Suppressor macrophage treated with lipopolysaccharide for 4 hours (primary cell): ENCODE results near the gene DHODH.
"Not testable (repeated sequence)": the region's sequence is repeated elsewhere in the genome, so short reads cannot be mapped to it uniquely, and the experiment has no call there.

ENCODE experiments used
- DNase-seq: peaks from one replicate; pipeline ENCODE4 v3.0.0-alpha.2; 2020

DHODH gene

GRCh38 chr16:72008424-72009216 lies at the start of gene DHODH:
Gene DHODH, plus strand, starts transcription at chr16:72008744. Its CDS starts 21 bp downstream, at chr16:72008765.
- peak; percentile 99 for DNase-seq

GRCh38 chr16:71961066-71962039 lies 47.2 kb upstream of the DHODH start:
- peak; percentile 88 for DNase-seq

DNA sequence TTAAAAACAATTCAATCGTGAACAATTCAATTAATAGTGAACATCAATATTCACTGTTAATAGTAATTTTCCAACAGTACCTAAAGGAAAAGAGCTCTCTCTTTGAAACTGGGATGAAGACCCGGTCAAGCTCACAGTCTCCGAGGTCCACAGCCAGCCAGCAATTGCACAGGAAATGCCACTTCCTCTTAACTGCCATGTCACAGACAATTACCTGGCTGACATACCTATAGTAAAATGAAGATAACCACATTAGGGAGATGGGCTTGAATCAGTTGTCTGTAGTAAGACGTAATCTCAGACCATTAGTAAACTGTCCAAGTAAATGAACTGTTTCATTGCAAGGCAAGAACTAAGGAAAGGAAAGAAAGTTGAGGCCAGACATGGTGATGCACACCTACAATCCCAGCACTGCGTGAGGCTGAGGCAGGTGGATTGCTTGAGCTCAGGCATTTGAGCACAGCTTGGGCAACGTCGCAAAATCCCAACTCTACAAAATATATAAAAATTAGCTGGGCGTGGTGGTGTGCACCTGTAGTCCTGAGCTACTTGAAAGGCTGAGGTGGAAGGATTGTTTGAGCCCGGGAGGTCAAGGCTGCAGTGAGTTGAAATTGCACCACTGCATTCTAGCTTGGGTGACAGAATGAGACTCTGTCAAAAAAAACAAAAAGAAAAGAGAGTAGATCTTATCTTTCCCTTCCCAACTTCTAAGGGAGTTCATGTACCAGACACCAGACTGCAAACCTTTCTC lies 45.2 kb upstream of the DHODH start:
- DNase-seq: no peak

- DNase-seq: no peak
These were observed 43.3 kb upstream of the DHODH start for GRCh38 chr16:71965223-71965622.

DNA sequence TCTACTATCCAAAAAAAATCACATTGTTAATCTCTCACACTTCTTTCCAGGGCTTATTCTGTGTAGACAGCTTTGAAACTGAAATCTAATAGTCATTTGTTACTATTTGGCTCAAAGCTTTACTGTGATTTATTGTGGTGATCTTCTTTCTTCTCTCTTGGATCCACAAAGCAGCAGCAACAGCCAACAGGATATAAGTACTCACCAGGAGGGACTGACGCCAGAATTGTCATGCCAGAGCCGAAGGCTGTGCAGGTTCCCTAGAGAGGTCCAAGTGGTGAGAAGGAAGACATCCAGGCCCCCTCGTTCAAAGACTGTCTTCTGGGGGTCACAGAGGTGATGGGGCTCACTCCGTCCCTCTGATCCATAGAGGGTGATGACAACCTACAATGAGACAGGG lies 41.6 kb upstream of the DHODH start:
- no peak for DNase-seq

DNA sequence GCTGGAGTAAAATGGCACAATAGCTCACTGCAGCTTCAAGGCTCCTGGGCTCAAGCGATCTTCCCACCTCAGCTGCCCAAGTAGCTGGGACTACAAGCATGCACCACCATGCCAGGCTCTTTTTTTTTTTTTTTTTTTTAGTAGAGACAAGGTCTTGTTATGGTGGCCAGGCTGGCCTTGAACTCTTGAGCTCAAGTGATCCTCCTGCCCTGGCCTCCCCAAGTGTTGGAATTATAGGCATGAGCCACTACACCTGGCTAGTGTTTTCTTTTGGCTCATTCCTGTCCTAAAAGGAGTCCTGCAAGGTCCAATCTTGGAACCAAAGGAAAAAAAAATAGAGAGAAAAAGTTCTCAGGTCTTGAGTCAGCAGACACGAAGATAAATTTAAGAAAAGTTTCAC lies 39.2 kb upstream of the DHODH start:
- no peak for DNase-seq

- DNase-seq: no peak
These were observed 37.0 kb upstream of the DHODH start for GRCh38 chr16:71971571-71971970.

- DNase-seq: no peak
These were observed 36.2 kb upstream of the DHODH start for GRCh38 chr16:71972356-71972755.

DNA sequence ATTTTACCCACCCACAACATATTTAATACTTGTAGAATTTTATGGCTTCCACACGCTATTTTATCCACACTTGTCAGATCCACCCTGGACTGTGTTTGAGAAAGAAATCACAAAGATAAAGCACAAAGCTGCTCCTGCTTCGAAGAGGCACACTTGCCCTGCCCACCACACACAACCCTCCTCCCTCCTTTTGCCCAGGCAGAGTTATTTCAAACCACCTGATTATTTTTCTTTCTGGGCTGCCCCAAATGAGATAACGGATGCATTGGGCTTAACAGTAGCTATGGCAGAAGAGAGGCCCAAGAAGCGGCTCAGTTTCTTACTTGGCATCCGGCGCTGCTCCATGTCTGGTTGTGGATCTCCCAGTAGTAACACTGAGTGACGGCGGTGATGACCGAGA lies 35.5 kb upstream of the DHODH start:
- no peak for DNase-seq

DNA sequence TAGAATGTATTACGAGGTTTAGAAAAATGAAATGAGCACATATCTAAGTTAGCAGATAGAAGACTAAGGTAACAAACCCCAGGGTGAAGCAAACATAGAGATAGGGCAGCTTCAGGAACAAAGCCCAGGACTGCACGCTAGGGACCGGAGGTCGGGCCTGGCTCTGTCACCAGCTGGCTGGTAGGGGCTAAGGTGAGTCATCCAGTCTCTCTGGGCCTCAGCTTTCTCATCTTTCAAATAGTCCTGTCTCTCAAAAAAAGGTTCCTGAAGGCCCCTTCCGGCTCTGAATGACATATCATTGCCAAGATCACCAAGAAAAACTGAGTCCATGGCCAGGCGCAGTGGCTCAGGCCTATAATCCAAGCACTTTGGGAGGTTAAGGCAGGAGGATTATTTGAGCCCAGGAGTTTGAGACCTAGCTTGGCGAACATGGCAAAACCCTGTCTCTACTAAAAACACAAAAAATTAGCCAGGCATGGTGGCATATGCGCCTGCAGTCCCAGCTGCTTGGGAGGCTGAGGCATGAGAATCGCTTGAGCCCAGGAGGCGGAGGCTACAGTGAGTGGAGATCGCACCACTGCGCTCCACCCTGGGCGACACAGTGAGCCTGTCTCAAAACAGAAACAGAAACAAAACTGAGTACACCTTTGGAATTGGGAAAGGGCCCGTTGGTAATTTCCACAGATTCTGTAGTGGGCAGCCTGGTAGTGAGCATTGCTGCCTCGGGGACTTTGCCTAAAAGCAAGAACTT lies 34.3 kb upstream of the DHODH start:
- no peak for DNase-seq

DNA sequence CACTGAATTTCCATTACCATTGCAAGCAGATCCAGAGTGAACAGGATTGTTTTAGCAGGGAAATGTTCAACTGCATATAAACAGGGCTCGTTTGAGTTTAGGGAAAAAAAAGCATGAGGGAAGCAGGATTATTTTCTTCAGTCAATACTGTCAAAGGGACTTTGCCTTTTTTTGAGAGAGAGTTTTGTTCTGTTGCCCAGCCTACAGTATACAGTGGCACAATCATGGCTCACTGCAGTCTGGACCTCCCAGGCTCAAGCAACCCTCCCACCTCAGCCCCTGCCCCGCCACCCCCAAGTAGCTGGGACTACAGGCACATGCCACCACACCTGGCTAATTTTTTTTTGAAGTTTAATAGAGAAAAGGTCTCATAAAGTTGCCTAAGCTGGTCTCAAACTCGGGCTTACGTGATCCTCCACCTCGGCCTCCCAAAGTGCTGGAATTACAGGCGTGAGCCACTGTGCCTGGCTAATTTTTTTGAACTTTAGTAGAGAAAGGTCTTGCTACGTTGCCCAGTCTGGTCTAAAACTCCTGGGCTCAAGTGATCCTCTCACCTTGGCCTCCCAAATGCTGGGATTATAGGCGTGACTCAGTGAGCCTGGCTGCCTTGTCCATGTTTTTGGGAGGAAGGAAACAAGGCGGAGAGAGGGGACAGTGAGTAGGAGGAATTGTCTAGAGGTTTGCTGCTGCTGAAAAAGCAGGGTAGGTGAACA lies 23.1 kb upstream of the DHODH start:
- DNase-seq: no peak

- DNase-seq: no peak
These were observed 22.4 kb upstream of the DHODH start for GRCh38 chr16:71986131-71986530.

DNA sequence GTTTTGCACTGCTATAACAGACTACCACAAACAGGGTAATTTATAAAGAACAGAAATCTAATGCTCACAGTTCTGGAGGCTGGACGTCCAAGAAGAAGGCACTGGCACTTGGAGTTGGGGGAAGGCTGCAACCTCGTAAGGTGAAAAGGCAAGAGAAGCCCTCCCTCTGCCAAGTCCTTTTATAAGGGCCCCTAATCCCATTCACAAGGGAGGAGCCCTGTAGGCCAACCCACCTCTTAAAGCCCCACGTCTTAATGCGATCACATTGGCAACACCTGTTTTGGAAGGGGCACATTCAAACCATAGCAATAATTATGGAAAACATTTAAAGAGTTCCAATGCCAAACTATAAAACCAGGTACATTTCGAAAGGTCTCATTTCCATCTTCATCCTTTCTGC lies 13.5 kb upstream of the DHODH start:
- DNase-seq: no peak

DNA sequence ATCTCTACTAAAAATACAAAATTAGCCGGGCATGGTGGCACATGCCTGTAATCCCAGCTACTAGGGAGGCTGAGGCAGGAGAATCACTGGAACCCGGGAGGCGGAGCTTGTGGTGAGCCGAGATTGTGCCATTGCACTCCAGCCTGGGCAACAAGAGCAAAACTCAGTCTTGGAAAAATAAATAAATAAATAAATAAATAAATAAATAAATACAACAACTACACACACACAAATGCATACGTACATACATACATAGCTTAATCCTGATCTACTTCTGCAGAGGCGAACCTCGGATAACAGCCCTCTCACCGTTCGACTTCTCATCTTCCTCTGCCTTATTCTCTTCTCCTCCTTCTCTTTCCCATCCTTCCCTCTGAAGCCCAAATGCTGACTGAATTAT lies 11.0 kb upstream of the DHODH start:
- DNase-seq: not testable (repeated sequence)

GRCh38 chr16:72001180-72001874 lies 7.2 kb upstream of the DHODH start:
- no peak for DNase-seq

DNA sequence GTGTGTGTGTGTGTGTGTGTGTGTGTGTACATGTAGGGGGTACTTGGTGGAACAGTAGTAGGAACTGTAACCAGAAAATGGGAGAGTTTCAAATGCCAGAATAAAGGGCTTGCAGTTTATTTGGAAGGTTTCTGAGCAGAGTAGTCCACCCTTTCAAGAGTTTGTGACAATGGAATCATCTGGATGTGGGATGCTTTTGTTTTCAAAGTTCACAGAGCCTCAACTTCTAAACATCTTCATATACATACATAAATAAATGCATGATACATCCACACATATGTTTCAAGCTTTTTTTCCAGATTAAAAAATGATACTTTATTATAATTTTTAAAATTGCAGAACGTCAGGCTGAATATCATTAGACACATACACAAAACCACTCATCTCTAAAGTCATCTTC lies 5.9 kb upstream of the DHODH start:
- DNase-seq: no peak

- not testable (repeated sequence) for DNase-seq
These were observed 500 bp upstream of the DHODH start for GRCh38 chr16:72008065-72008423.

- no peak for DNase-seq
These were observed 1.2 kb downstream of the DHODH start for GRCh38 chr16:72009779-72010178.

DNA sequence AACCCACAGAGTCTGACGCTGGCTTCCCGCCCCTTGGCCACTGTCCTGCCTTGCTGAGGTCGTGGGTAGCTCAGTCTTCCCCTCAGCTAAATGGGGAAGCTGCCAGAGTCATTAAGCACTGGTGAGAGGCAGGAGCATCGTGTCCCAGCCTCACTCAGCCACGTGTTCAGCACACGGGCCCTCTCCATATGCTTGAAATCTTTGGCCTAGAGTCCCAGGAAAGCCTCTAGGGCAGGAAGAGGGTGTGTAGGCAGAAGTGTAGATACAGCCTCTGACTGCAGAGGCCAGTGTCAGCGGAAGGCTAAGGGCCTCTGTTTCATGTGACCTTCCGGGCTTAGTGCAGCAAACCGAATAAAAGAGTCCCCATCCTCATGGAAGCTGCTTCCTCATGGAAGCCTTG lies 4.1 kb downstream of the DHODH start:
- no peak for DNase-seq

DNA sequence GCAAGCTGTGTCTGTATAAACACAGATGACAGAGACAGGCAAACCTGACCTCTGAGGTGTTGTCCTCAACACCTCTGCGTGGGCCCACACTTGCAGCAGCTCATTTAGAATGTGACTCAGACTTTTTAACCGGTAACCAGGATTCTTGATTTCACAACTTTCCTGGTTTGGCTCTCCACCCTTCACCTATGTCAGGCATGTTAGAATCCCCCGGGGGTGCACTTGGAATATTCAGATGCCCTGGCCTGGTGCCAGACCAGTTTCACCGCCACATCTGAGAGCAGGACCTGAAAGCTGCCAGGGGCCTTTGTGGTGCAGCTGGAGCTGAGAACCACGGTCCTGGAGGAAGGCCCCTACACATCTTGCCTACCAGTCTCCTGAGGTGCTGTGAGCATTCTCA lies 4.8 kb downstream of the DHODH start:
- no peak for DNase-seq

- DNase-seq: no peak
These were observed 5.5 kb downstream of the DHODH start for GRCh38 chr16:72013888-72014581.
